Retina (tissue), 1 donor: ENCODE measurements around the gene SYT17.
A peak's percentile ranks its signal among the peaks of the same experiment; 100 is the strongest.

ENCODE experiments used
- DNase-seq: peaks from one replicate; pipeline ENCODE4 v3.0.0-alpha.2; 2016

Gene SYT17

DNA sequence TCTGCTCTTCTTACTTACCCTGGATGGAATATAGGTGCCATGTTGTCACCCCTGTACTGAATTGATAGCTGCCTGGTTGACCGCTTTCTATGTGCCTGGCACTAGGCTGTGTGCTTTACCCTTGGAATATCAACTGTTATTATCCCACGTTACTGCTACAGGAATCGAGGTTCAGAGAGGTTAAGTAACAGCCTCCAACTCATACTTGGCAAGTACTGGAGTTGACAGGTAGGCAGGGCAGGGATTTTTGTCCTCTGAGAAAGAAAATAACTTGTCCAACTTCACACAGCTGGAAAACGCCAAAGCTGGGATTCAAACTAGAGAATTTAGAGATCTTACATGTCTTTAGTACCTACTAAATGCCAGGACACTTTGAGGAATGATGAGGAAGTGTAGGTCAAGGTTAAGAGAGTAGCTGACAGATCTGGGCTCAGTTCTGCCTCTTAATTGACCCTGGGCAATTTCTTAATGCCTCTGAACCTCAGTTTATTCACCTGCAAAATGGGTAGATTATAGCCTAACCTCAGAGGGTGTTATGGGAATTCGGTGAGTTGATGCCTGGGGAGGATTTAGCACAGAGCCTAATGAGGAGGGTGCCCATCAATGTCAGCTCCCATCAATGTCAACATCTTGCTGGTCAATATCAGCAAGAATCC, 28.5 kb upstream of the SYT17 start:
- DNase-seq, result no peak

DNA sequence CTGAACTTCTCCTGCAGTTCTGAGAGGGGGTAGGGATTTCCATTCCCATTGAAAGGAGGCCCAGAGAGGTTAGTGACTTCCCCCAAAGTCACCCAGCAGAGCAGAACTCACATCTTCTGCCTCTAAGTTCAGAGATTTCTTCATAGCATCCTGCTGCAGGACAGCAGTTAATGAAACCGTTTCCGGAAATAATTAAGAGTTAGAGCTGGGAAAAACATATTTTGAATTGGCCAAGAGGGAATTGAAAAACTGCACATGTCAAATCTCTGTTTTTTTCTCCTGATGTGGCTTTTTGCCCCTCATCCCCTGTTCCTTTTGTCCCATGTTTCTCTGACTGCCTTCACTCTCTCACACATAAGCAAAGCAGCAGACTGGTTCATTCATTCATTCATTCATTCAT, 27.6 kb upstream of the SYT17 start:
- DNase-seq, result no peak

DNA sequence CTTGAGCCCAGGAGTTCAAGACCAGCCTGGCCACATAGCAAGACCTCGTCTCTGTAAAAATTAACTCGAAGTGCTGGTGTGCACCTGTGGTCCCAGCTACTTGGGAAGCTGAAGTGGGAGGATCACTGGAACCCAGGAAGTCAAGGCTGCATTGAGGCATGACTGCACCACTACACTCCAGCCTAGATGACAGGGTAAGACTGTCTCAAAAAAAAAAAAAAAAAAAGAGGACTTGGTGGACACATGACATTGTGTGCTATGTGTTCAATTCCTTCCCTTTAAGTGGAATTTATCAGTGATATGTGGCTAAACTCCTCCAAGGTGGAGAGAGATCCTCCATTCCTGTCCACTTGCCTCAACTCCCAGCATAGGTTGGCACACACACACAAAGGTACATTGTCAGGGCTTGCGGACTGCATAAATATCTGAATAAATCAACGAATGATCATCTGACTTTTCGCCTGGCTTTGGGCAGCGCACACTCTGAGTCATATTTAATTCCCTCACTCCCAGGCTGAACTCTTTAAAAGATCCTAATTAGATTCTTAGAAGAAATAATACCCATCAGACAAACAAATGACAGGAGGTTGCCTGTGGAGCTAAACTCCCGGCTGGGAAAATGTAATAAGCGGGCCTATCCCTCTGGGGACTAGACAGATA, 25.0 kb upstream of the SYT17 start:
- DNase-seq, result no peak

DNA sequence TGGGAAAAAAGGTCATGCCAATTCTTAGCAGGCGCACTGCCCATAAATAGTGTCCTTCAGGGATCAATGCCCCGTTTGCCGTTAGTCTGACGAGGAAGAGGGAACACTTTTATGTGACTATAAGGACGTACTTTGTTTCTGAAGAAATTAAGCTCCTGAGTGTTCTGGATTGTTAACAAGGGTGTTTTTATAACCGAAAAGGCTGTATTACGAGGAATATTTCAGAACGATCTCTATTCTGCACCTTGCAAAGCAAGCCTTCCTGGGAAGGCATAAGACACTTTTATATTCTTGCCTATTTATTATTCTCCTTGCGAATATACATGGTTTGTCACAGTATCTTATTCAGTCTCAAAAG, 24.5 kb upstream of the SYT17 start:
- DNase-seq, result no peak

DNA sequence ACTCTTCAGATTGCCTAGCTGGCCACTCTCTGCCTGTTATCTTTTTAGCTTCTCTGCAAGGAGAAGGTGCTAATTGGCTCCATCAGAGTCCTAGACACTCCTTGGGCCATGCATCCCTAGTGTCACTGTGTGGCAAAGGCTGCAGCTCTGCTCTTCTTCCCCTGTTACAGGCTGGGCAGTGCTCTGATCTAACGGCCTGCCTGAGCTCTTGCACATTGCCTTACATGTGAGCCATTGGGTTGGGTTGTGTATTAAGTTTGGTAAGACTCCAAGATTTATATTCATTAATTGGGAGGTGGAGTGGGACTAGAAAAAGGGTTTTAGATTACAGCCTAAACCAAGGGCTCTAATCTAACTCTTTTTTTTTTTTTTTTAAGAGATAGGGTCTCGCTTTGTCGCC, 23.0 kb upstream of the SYT17 start:
- no peak for DNase-seq

DNA sequence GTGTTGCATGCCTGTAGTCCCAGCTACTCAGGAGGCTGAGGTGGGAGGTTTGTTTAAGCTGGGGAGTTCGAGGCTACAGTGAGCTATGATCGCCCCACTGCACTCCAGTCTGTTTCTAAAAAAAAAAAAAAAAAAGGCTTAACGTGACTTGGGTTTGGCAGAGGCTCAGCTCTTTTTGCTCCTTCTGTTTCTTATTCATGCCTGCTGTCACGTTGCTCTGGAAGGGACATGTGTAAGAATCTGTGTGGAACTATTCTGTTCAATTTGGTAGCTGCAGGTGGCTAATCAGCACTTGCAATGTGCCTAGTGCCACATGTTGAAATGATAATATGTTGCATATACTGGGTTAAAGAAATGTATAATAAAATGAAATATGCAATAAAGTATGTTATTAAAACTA, 20.9 kb upstream of the SYT17 start:
- DNase-seq, result no peak

DNA sequence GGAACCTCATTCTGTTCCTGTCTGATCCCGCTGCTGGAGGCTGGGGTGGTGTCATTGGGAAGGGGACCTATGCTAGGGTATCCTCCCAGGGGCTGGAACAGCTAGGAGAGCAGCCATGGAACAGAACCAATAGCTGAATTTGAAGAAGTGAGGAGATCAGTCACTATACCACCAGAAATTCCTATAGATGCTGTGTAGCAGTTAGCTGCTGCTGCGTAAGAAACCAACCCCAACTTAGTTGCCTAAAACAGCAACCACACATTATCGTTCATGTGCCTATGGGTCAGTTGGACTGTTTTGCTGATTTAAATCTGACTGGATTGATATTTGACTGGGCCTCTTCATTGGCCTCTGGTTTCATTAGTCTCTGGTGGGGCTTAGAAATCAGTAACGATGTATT, 20.4 kb upstream of the SYT17 start:
- DNase-seq, result no peak

DNA sequence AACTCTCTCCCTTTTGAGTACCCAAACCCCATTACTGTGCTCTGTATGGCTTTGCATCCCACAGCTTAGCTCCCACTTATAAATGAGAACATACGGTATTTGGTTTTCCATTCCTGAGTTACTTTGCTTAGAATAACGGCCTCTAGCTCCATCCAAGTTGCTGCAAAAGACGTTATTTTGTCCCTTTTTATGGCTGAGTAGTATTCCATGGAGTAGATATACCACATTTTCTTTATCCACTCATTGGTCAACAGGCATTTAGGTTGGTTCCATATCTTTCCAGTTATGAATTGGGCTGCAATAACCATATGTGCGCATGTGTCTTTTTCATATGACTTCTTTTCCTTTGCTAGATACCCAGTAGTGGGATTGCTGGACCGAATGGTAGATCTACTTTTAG, 19.9 kb upstream of the SYT17 start:
- no peak for DNase-seq

DNA sequence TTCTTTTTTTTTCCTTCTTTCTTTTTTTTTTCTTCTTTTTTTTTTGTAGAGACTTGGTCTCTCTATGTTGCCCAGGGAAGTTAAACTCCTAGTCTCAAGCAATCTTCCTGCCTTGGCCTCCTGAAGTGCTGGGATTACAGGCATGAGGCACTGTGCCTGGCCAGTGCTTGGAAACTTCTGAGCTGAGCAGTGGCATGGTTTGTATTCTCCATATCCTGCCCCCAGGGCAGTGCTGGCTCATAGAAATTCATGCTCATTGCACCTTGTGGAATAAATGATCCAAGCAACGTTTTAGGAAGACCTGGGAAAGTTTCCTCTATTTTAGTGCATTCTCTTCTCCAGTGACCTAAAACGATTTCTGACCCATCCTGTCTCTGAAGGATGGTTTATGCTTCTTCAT, 16.7 kb upstream of the SYT17 start:
- DNase-seq, result no peak

DNA sequence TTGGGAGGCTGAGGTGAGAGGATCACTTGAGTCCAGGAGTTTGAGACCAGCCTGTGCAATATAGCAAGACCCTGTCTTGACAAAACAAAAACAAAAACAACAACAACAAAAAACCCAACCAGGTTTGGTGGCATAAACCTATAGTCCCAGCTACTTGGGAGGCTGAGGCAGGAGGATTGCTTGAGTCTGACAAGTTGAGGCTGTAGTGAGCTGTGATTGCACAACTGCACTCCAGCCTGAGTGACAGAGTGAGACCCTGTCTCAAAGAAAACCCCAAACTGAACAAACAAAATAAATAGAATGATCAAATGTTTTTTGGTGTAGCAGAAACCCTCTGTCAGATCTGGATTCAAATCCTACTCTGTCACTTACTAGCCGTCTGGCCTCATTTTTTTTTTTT, 16.0 kb upstream of the SYT17 start:
- DNase-seq, result no peak

DNA sequence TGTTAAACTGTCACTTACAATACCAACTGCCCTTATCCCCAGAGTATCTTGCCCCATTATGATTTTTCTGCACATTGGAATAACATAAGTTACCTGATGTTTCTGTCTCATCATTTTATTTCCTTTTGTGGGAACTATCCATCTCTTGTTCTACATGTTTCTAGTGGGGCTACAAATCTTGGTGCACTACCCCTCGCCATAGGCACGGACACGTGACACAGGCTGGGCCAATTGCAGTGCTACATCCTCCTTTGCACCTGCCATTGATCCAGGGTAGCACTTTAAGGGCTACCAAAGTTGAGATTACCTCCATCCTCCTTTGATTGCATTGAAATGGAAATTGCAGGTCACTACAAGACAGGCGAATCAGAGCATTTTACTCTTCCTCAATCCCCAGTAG, 14.2 kb upstream of the SYT17 start:
- DNase-seq, result no peak

DNA sequence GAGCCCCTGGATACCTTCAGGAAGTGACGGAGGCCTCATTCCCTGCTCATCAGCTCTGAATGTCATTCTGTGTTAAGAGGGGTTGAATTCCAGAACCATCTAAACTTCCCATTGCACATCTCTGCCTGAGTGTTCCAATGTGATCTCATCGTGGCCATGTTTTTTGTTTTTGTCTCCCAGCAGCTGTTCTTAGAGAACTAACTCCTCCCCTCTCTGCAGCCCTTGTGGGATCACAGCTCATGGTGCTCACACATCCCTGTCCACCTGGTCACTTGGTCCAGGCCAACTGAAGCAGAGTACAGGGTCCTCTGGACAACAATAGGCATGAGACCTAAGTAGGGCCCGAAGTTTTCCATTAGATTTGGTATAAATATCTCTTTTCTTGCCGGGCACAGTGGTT, 6.0 kb upstream of the SYT17 start:
- no peak for DNase-seq

DNA sequence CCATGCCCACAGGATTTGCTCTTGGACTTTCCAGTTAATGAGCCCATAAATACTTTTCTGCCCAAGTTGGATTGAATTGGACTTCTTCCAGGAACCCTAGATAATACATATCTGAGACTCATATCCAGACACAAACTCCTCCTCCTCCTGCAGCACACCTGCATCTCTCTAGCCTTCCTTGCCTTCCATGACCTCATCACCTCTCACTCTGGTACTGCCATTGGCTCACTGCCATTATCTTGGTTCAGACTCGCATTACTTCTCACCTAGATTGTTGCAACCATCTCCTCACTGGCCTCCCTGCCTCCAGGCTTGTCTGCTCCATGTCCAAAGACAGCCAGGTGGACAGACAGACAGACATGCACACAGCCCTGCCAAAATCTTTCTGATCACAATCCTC, 4.8 kb upstream of the SYT17 start:
- no peak for DNase-seq

DNA sequence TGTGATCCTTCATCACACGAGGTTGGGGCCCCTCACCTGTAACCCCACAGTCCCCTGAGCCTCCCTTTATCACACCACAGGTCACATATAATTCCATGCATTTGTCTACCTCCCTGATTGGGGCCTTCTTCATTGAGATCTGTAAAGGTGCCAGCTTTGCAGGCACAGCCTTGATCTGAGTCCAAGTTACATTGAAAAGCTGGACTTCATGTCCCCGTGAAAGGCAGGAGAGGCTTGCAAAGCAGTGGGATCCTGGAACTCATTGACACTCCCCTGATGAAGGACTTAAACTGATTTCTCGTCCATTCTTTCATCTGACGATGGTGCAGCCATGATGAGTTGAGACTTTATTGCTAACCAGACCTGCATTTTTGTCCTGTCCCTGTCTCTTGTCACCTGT, 3.8 kb upstream of the SYT17 start:
- DNase-seq, result no peak

DNA sequence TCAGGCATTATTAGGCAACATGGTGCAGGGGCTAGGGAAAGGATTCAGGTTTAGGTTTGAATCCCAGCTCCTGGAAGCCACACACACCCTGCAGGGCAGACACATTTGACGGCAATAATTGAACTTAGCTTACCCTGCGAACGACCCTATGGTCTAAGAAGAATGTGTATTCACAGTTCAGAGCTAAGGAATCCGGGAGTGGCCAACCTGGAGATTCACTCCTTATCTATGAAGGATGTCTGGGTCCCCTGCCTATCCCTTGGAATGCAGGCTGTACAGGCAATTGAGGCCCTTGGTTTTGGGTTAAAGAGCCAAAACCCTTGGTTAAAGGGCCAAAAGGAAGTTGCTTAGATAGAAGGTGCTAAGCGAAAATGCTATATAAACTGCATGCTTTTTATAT, 2.9 kb upstream of the SYT17 start:
- DNase-seq, result no peak

DNA sequence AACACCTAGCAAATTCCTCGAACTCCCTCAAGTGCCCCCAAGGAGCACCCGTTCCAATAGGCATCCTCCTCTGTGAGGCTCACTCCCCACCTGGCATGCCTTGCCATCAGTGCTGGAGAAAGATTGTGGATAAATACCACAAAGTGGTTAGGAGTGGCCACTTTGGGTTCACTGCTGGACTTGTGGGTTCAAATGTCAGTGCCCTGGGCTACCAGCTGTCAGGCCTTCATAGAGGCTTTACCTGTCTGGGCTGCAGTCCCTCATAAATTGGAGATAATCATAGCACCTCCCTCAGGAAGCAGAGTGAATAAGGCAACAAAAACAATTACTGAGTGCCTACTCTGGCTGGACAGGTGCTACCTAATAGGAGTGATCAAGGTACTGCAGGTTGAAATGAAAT, 1.5 kb upstream of the SYT17 start:
- no peak for DNase-seq

DNA sequence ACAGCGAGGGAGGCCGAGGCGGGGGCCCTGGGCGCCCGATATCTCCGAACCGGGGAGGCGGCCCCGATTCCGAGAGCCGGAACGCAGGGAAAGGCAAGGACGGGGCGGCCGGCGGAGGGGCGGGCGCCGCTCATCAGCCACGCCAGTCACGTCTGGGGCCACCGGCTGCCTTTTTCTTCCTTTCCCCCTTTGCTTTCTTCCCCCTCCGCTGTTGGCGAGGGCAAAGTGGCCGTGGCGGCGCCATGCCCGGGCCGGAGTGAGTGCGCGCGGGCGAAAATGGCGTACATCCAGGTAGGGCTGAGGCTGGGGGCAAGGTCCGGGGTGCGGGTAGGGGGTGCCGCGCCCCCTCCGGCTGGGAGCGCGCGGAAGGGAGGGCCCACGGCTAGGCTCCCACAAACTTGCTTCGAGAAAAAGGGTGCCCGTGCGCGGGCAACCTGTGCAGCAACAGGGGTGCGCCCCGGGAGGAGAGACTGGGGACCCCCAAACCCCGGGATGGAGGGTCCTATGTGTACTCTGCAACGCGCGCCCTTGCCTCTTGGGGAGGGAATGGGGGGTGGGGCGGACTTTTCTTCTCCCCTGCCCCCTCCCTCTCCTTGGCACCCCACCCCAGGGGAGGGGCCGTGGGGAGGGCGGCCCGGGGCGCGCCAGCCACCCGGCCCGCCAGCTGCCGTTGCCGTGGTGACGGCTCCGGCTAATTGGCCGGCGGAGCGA, 486 bp downstream of the SYT17 start:
- DNase-seq, result peak; percentile 72

DNA sequence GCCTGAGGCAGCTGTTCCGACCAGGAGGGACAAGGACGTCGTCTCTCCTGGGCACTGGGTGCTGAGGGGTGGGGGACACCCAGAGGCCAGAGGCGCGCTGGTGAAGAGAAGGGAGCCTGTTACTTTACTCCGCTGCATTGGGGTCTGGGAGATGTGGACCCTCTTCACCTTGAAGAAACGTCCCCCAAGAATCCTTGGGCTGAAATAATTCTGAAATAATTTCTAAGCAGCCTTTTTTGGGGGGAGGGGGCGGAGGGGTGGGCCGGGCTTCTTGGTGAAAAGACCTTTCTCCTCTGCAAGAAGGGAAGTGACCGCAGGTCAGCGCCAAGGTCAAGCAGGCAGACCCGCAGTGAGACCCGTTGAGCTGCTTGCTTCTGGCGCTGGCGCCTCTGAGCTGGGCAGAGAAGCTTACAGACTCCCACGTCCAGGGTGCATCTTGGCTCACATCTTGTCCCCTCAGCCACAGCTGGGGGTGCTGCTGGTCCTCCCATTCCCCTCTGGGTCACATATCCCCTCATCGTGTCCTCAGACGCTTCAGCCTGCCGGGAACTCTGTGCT, 1.1 kb downstream of the SYT17 start:
- no peak for DNase-seq

DNA sequence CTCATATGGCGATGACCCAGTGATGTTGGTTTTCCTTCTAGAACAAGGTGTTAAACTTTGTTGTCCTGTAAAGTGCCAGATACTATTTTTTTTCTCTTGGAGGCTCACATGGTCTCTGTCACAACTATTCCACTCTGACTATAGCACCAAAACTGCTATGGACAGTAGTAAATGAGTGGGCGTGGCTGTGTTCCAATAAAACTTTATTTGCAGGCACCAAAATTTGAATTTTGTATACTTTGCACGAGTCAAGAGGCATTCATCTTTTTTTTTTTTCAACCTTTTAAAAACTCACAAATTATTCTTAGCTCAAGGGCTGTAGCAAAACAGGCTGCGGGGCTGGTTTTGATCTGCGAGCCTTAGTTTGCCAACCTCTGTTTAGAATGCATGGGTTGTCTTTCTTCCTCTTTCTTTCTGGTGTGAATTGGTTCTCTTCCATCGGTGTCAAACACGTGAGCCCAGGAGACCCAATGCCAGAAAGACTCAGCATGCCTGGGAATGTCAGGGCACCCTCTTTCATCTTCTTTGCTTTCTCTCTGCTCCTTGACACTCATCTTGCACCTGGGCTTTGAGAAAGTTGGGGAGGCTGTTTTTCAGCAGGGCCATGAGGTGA, 2.1 kb downstream of the SYT17 start:
- no peak for DNase-seq

DNA sequence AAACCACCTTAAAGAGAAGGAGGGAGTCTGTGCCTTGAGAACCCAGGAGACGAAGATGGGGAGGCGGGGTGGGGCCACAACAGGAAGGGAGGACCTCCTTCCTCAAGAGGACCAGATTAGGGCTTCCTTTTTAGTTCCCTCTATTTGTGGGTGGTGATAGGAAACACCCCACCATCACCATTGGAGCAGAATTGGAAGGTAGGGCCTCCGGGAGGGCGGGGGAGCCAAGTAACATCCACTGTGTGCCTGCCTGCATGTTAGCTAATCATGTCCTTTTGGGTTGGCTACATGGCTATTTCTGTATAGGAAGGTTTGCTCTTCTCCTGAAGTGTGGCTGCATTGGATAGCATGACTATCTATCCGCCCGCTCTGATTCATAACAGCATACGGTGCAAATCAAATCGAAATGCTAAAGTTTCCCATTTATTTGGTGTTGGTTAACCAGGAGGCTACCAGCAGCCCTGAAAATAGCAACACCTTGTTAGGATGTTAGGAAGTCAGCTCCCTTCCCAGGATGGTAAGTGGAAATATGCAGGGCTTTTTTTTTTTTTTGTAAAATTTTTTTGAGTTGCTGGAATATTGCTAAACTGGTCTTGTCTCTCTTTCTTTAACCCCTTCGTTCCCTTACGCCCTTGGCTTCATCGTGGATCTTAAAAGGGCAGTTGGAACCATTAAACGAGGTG, 4.2 kb downstream of the SYT17 start:
- DNase-seq, result no peak

DNA sequence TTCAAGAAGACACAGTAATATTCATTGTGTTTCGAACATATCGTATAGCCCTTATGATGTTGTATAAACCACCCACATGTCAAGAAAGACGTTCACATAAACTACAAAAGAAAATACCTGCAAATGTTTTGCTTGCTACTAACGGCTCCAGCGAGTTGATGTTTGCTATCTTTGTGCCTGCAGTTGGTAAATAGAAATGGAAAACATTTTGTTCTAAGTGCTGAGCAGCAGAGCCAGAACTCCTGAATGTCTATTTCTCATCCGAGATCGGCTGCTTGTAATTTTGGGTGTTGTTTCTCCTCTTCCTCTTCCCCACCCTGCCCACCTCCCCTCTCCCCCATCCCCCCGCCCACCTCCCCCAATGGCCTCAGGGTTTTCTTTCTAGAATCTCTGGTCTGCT, 5.0 kb downstream of the SYT17 start:
- DNase-seq, result no peak

DNA sequence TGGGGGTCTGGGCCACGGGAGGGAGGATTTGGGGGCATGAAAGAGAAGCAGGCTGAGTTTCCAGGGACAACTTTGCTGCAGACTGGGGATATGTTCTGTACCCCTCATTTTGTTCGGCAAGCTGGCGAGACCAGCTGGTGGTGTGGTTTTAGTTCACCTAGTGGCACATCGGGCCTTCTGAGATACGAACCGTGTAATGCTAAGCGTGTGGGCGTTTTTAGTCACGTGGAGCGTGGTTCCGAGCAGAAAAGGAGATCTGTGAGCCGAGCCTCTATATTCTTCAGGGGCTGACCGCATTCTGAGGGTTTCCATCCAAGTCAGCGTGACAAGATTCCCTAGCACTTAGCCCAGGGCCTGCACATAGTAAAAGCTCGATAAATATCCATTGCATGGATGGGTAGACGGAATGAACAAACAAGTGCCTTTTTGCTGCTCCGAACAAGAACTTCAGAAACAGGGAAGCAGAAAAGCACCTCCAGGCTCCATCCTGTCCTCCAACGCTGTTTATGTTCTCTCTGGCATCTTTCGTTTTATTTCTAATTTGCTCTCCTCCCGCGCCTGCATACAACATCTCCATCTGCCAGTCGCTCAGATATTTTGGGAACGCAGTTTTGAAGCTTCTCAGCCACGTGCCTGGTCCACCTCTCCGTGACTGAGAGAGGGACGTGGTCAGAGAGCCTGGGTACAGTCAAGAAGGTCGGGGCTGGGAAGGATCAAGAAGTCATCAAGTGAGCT, 5.8 kb downstream of the SYT17 start:
- no peak for DNase-seq

DNA sequence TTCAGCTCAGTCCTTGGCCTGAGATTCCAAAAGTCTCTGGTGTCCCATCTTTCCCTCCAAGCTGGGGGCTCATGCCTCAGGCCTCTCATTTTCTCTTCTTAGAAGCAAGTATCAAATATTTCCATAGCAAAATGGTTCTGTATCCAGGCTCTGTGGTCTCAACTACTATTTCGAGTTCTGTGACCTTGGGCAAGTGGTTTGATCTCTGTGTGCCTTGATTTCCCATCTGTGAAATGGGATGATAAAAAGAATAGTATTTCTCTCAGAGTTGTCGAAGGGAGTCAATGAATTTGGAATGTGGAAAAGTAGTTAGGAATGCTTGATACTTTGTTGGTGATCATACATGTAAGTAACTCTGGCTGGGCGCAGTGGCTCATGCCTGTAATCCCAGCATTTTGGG, 6.4 kb downstream of the SYT17 start:
- no peak for DNase-seq
